ENCODE results near the gene POM121L2.
A peak's percentile ranks its signal among the peaks of the same experiment; 100 is the strongest.

The POM121L2 gene

DNA sequence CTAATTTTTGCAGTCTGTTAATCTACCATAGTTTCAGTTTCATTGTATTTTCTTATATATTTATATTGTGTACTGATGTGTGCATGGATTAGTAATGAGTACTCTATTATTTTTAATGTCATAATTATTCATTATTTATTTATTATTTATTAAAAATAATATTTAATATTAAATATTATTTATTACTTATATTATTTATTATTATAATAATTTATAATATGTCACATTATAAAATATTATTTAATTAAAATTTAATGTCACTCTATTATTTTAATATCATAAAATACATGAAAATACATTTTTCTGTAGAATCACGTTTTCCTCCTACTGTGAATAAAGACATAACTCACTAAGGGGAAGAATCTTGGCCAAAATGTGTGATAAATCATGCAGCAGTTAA is 30.5 kb downstream of the POM121L2 start:
- Histone ChIP-seq H2BK15ac (ENCODE audit: low read length) (no peak overlapping the region), H2AFZ (ENCODE audit: low read length) (no peak overlapping the region), H3K18ac (ENCODE audit: low read length) (no peak overlapping the region), H3K9ac (ENCODE audit: low read depth, low read length, poor library complexity) (no peak overlapping the region), H3K14ac (ENCODE audit: low read length) (no peak overlapping the region), H3K4me2 (ENCODE audit: insufficient read depth, low read length, poor library complexity, severe bottlenecking) (no peak overlapping the region), H3K36me3 (replicated peaks in 1 of 2; ENCODE audit: control insufficient read depth in 2 of 2, insufficient read depth in 2 of 2, low read length in 2 of 2) (no peaks in the 10 kb centered on the region), H4K91ac (ENCODE audit: low read depth, low read length, poor library complexity) (no peak overlapping the region), H3K27me3 (ENCODE audit: control insufficient read depth in 3 of 3, insufficient read depth in 3 of 3, low read depth in 1 of 3, low read length in 3 of 3) (peaks cover 0 to 20% (median 9%) of the 10 kb centered on the region in 3 experiments), H3K23ac (ENCODE audit: low read depth, low read length, poor library complexity) (no peak overlapping the region), H3K4me3 (ENCODE audit: low read length in 2 of 2) (no peak overlapping the region), H3K4me1 (ENCODE audit: control insufficient read depth in 2 of 2, insufficient read depth in 1 of 2, low read depth in 1 of 2, low read length in 2 of 2) (no peaks in the 10 kb centered on the region), H3K27ac (replicated peaks; ENCODE audit: low read length) (no peak overlapping the region), H2BK12ac (ENCODE audit: low read length) (no peak overlapping the region), H2AK5ac (ENCODE audit: low read depth, low read length) (no peak overlapping the region), H3K79me1 (ENCODE audit: low read depth, low read length) (no peaks in the 10 kb centered on the region), H2BK120ac (ENCODE audit: low read depth, low read length) (no peak overlapping the region), H3K4ac (ENCODE audit: low read length) (no peak overlapping the region), H2BK5ac (ENCODE audit: low read length) (no peak overlapping the region), H3K9me3 (replicated peaks in 1 of 2; ENCODE audit: control insufficient read depth in 2 of 2, insufficient read depth in 1 of 2, low read depth in 1 of 2, low read length in 2 of 2) (peaks cover 0 to 7% of the 10 kb centered on the region in 2 donors), H4K8ac (ENCODE audit: low read depth, low read length) (no peak overlapping the region)
- WGBS, 2 donors (ENCODE audit: extremely low coverage in 2 of 2, insufficient read length in 2 of 2, insufficient replicate concordance in 1 of 2) = no CpG with 5 or more reads among the region's 1 CpG
- DNase-seq (ENCODE audit: low spot score) = no peak

DNA sequence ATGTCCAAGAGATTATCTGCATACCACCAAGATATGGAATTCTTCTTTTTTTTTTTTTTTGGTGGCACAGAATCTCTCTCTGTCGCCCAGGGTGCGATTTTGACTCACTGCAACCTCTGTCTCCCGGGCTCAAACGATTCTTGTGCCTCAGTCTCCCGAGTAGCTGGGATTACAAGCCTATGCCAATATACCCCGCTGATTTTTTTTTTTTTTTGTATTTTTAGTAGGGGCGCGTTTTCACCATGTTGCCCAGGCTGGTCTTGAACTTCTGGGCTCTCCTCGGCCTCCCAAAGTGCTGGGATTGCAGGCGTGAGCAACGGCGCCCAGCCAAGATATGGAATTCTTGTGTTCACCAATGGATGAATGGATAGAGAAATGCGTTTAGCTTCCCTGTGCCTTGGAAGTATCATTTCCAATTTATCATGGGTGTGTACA is 31.0 kb downstream of the POM121L2 start:
- Histone ChIP-seq H2AK5ac (ENCODE audit: low read depth, low read length) (no peak overlapping the region), H3K23ac (ENCODE audit: low read depth, low read length, poor library complexity) (no peak overlapping the region), H3K14ac (ENCODE audit: low read length) (no peak overlapping the region), H2BK12ac (ENCODE audit: low read length) (no peak overlapping the region), H3K4me2 (ENCODE audit: insufficient read depth, low read length, poor library complexity, severe bottlenecking) (peak overlapping the region; percentile 45), H2BK5ac (ENCODE audit: low read length) (no peak overlapping the region), H3K9me3 (replicated peaks in 1 of 2; ENCODE audit: control insufficient read depth in 2 of 2, insufficient read depth in 1 of 2, low read depth in 1 of 2, low read length in 2 of 2) (peaks cover 0 to 5% of the 10 kb centered on the region in 2 donors), H3K18ac (ENCODE audit: low read length) (no peak overlapping the region), H3K4ac (ENCODE audit: low read length) (no peak overlapping the region), H3K9ac (ENCODE audit: low read depth, low read length, poor library complexity) (no peak overlapping the region), H3K27ac (replicated peaks; ENCODE audit: low read length) (no peak overlapping the region), H2BK15ac (ENCODE audit: low read length) (no peak overlapping the region), H3K27me3 (ENCODE audit: control insufficient read depth in 3 of 3, insufficient read depth in 3 of 3, low read depth in 1 of 3, low read length in 3 of 3) (peaks cover 0 to 16% (median 5%) of the 10 kb centered on the region in 3 experiments), H3K4me1 (ENCODE audit: control insufficient read depth in 2 of 2, insufficient read depth in 1 of 2, low read depth in 1 of 2, low read length in 2 of 2) (no peaks in the 10 kb centered on the region), H2AFZ (ENCODE audit: low read length) (peak overlapping the region; percentile 84), H3K36me3 (replicated peaks in 1 of 2; ENCODE audit: control insufficient read depth in 2 of 2, insufficient read depth in 2 of 2, low read length in 2 of 2) (no peaks in the 10 kb centered on the region), H3K4me3 (ENCODE audit: low read length in 2 of 2) (peak overlapping the region in 1 of 2 donors; percentile 51), H4K91ac (ENCODE audit: low read depth, low read length, poor library complexity) (no peak overlapping the region), H2BK120ac (ENCODE audit: low read depth, low read length) (no peak overlapping the region), H3K79me1 (ENCODE audit: low read depth, low read length) (no peaks in the 10 kb centered on the region), H4K8ac (ENCODE audit: low read depth, low read length) (no peak overlapping the region)
- no peak for DNase-seq (ENCODE audit: low spot score)
- WGBS, 2 donors (ENCODE audit: extremely low coverage in 2 of 2, insufficient read length in 2 of 2, insufficient replicate concordance in 1 of 2) = no CpG with 5 or more reads among the region's 13 CpGs

DNA sequence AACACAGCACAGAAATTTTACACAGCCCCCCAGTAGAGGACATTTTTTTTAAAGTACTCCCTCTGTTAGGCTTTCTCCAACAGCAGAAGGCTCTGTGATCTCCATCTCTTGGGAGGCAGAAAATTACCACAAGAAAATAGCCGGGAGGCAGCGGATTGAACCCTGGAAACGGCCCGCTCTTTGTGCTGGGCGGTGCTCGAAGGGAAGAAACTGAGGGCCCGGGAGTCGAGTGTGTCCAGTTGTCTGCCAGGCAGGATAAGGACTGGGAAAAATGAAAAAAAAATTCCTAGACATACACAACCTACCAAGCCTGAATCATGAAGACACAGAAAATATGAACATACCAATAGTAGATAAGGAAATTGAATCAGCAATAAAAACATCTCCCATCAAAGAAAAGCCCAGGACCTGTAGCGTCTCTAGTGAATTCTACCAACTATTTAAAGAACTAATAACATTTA is 31.5 kb downstream of the POM121L2 start:
- Histone ChIP-seq H3K4me1 (ENCODE audit: control insufficient read depth in 2 of 2, insufficient read depth in 1 of 2, low read depth in 1 of 2, low read length in 2 of 2) (peaks cover 0 to under 1% of the 10 kb centered on the region in 2 donors), H2AFZ (ENCODE audit: low read length) (peak overlapping the region; percentile 84), H3K27ac (replicated peaks; ENCODE audit: low read length) (peak overlapping the region; percentile 22), H3K36me3 (replicated peaks in 1 of 2; ENCODE audit: control insufficient read depth in 2 of 2, insufficient read depth in 2 of 2, low read length in 2 of 2) (no peaks in the 10 kb centered on the region), H3K9ac (ENCODE audit: low read depth, low read length, poor library complexity) (no peak overlapping the region), H3K23ac (ENCODE audit: low read depth, low read length, poor library complexity) (no peak overlapping the region), H2BK120ac (ENCODE audit: low read depth, low read length) (no peak overlapping the region), H3K18ac (ENCODE audit: low read length) (no peak overlapping the region), H3K9me3 (replicated peaks in 1 of 2; ENCODE audit: control insufficient read depth in 2 of 2, insufficient read depth in 1 of 2, low read depth in 1 of 2, low read length in 2 of 2) (peaks cover 0 to 4% of the 10 kb centered on the region in 2 donors), H3K79me1 (ENCODE audit: low read depth, low read length) (no peaks in the 10 kb centered on the region), H2BK5ac (ENCODE audit: low read length) (no peak overlapping the region), H2AK5ac (ENCODE audit: low read depth, low read length) (no peak overlapping the region), H3K27me3 (ENCODE audit: control insufficient read depth in 3 of 3, insufficient read depth in 3 of 3, low read depth in 1 of 3, low read length in 3 of 3) (peaks cover 0 to 17% (median 0%) of the 10 kb centered on the region in 3 experiments), H3K14ac (ENCODE audit: low read length) (no peak overlapping the region), H2BK12ac (ENCODE audit: low read length) (no peak overlapping the region), H3K4me2 (ENCODE audit: insufficient read depth, low read length, poor library complexity, severe bottlenecking) (peak overlapping the region; percentile 69), H3K4me3 (ENCODE audit: low read length in 2 of 2) (peak overlapping the region; percentile 51 to 87), H2BK15ac (ENCODE audit: low read length) (no peak overlapping the region), H4K8ac (ENCODE audit: low read depth, low read length) (no peak overlapping the region), H3K4ac (ENCODE audit: low read length) (no peak overlapping the region), H4K91ac (ENCODE audit: low read depth, low read length, poor library complexity) (no peak overlapping the region)
- no peak for DNase-seq (ENCODE audit: low spot score)
- no CpG with 5 or more reads among the region's 9 CpGs for WGBS, 2 donors (ENCODE audit: extremely low coverage in 2 of 2, insufficient read length in 2 of 2, insufficient replicate concordance in 1 of 2)

DNA sequence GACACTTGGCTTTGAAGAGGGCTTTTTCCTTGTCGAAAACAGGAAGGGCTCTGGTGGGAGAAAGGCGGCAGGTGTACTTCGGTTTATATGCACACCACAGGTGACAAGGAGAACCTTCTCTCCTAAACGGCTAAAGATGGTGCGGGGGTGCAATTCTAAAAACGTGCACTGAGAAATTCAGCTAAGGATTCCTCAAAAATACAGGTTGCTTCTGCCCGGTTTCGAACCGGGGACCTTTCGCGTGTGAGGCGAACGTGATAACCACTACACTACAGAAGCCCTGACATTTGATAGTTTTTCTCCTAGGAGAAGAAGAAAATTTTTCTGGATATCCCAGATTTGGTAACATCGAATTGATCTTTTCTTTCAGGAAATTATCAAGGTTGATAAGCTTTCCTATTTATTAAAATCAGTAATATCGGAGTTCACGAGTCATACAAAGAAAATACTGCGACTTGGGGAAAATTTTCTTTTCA is 32.0 kb downstream of the POM121L2 start:
- H3K9me3 ChIP-seq (replicated peaks in 1 of 2; ENCODE audit: control insufficient read depth in 2 of 2, insufficient read depth in 1 of 2, low read depth in 1 of 2, low read length in 2 of 2) = peaks cover 0 to 4% of the 10 kb centered on the region in 2 donors
- no peak overlapping the region for H2BK15ac ChIP-seq (ENCODE audit: low read length)
- H3K79me1 ChIP-seq (ENCODE audit: low read depth, low read length) = no peaks in the 10 kb centered on the region
- no peak overlapping the region for H3K23ac ChIP-seq (ENCODE audit: low read depth, low read length, poor library complexity)
- no peak overlapping the region for H4K8ac ChIP-seq (ENCODE audit: low read depth, low read length)
- peaks cover 0 to 19% (median 0%) of the 10 kb centered on the region in 3 experiments for H3K27me3 ChIP-seq (ENCODE audit: control insufficient read depth in 3 of 3, insufficient read depth in 3 of 3, low read depth in 1 of 3, low read length in 3 of 3)
- H2AK5ac ChIP-seq (ENCODE audit: low read depth, low read length) = no peak overlapping the region
- WGBS, 2 donors (ENCODE audit: extremely low coverage in 2 of 2, insufficient read length in 2 of 2, insufficient replicate concordance in 1 of 2) = no CpG with 5 or more reads among the region's 17 CpGs
- no peak for DNase-seq (ENCODE audit: low spot score)
- H3K4me1 ChIP-seq (ENCODE audit: control insufficient read depth in 2 of 2, insufficient read depth in 1 of 2, low read depth in 1 of 2, low read length in 2 of 2) = peaks cover 0 to 2% of the 10 kb centered on the region in 2 donors
- H3K4ac ChIP-seq (ENCODE audit: low read length) = no peak overlapping the region
- no peak overlapping the region for H2BK12ac ChIP-seq (ENCODE audit: low read length)
- H3K36me3 ChIP-seq (replicated peaks in 1 of 2; ENCODE audit: control insufficient read depth in 2 of 2, insufficient read depth in 2 of 2, low read length in 2 of 2) = no peaks in the 10 kb centered on the region
- no peak overlapping the region for H3K27ac ChIP-seq (replicated peaks; ENCODE audit: low read length)
- H3K4me3 ChIP-seq (ENCODE audit: low read length in 2 of 2) = peak overlapping the region; percentile 51 to 87
- peak overlapping the region; percentile 84 for H2AFZ ChIP-seq (ENCODE audit: low read length)
- no peak overlapping the region for H3K18ac ChIP-seq (ENCODE audit: low read length)
- H2BK5ac ChIP-seq (ENCODE audit: low read length) = no peak overlapping the region
- no peak overlapping the region for H4K91ac ChIP-seq (ENCODE audit: low read depth, low read length, poor library complexity)
- H3K9ac ChIP-seq (ENCODE audit: low read depth, low read length, poor library complexity) = no peak overlapping the region
- no peak overlapping the region for H2BK120ac ChIP-seq (ENCODE audit: low read depth, low read length)
- no peak overlapping the region for H3K14ac ChIP-seq (ENCODE audit: low read length)
- peak overlapping the region; percentile 85 for H3K4me2 ChIP-seq (ENCODE audit: insufficient read depth, low read length, poor library complexity, severe bottlenecking)

All from neuronal stem cell (in vitro differentiated cells).